IPS-18c (cell line): ENCODE results near the gene ZNF354C.

Experiments used
- H3K4me3 ChIP-seq: 2 replicates; pipeline ENCODE4 v1.7.0; 2013; ENCODE audit warnings: low read depth, mild to moderate bottlenecking, low read length, moderate library complexity; ENCODE audit not compliant: insufficient read depth
- H3K9me3 ChIP-seq: one replicate; pipeline ENCODE4 v1.6.1; 2013; ENCODE audit warnings: mild to moderate bottlenecking, low read length, moderate library complexity; ENCODE audit not compliant: control insufficient read depth, insufficient read depth

The ZNF354C gene

DNA sequence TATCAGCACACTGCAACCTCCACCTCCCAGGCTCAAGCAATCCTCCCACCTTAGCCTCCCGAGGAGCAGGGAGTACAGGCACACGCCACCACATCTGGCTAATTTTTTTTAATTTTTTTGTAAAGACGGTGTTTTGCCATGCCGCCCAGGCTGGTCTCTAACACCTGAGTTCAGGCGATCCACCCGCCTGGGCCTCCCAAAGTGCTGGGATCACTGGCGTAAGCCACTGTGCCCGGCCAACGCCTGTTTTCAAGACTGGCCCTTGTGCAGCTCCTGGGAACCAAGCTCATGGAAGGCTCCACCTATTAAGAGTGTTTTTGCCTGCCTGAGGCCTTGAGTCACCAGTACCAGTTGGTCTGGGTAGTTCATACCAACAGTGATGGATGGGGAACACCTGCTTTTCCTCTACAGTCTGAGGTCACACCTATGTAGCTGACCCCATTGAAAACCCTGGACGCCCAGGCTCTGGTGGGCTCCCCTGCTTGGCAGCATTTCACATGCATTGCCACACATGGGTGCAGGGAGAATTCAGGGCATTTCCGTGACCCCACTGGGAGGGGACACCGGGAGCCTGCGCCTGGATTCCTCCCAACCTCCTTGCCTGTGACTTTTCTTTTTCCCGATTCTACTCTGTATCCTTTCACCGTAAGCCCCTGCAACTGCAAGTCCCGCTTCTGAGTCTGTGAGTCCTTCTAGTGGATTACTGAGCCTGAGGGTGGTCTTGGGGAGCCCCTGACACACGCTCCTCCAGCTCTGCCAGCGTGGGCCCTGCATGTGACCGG lies 63.5 kb downstream of the ZNF354C start:
- Histone ChIP-seq H3K9me3 (peaks cover 6% of the 10 kb centered on the region), H3K4me3 (no peak overlapping the region)

DNA sequence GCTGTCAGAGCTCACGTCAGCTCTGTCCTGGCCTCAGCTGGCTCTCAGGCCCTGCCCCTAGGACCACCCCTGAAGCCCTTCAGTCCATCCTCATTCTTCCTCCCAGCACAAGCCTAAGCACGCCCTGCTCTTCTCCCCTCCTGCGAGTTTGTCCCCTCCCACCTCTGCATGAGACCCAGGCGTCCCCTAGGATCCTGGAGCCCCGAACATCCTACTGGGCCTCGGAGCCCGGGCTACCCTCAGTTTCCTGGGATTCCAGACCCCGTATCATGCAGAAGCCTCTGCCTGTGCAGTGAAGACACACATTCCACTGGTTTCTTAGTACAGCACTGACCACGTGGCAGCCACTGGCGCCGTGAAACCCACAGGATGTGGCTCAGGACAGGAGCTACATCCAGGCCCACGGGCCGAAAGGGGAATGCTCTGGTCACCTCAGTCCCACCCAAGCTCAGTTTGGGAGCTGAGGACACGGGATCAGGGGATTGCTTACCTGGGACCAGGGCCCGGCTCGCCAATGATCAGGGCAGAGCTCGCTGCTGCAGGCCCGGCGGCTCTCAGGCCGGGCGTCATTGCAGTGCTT lies 64.2 kb downstream of the ZNF354C start:
- Histone ChIP-seq H3K4me3 (no peak overlapping the region), H3K9me3 (peaks cover 8% of the 10 kb centered on the region)

DNA sequence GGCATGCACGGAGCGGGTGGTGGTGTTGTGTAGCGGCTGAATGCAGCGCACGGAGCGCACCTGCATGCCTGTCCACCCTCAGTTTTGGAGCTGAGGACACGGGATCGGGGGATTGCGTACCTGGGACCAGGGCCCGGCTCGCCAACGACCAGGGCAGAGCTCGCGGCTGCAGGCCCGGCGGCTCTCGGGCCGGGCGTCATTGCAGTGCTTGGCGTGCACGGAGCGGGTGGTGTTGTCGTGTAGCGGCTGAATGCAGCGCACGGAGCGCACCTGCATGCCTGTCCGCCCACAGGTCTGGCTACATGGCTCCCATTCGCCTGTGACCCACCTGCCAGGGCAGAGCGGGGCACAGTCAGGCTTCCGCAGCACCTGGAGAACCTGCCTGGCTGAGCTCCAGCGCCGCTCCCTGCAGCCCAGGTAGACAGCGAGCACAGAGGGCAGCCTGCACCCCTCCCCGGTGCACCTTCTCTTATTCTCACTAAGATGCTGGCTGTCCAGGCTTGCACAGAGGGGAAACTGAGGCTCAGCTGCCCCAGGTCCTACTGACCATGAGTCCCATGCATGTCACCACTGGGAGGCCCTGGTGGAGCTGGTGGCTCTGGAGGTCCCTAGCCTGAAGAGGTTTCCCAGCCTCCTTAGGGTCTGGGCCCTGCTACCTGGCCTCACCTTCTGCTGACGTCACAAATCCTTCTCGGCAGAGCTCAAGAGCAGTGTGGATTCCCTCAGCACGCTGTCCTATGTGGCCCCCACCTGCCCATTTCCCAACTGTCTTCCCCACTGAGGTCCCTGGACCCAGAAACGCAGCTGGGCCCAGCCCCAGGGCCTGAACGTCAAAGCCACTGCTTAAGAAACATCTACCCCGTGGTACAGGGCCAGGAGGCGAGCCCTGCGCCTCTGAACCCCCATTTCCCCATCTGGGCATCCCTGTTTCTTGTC lies 64.9 kb downstream of the ZNF354C start:
- Histone ChIP-seq H3K9me3 (peaks cover 8% of the 10 kb centered on the region), H3K4me3 (no peak overlapping the region)

DNA sequence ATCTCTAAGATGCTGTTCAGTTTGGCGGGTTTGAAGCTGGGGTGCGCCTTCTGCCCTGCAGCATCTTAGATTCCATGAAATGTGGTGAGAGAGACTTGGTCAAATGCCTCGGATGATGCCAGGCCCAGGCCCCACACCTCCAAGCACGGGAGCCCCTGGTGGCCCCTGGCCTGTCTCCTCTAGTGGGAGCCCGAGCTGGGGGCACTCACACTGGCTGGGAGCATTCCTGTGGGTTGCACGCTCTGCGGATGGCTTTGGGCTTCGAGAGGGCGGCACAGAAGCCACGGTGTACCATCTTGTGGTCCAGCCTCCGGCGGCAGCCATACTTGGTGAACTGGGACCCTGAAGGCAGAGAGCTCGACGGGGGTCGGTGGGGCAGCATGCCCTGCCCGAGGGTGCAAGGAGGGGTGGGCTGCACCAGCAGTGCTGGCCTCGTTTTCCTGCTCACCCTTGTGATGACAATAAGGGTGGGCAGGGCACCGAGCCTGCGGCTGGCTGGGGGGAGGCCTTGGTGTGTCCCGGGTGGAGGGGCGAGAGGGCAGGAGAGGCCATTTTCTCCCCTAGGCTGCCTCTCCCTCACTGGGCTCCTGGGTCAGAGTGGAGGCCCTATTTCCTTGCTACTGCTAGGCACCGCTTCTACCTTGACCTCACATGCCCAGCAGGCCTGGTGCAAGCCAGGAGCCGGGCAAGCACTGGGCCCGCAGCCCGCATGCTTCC lies 65.8 kb downstream of the ZNF354C start:
- Histone ChIP-seq H3K9me3 (peaks cover 8% of the 10 kb centered on the region), H3K4me3 (no peak overlapping the region)

DNA sequence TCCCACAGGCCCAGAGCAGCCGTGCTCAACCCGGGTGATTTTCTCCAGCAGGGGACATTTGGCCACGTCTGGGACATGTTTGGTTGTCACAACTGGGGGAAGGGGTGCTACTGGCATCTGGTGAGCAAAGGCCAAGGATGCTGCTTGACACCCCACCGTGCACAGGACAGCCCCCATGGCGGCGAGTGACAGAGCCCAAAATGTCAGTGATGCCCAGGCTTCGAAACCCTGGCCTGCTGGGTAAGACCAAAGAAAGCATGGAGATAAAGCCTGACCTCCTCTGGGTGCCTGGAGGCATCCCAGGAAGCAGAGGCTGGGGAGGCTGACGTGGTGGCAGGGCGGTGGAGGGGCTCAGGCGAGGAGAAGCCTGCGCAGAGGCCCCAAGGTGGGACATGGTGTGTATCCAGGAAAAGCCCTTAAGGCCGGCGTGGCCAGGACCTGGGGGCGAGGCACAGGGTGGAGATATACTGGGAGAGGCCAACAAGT lies 66.4 kb downstream of the ZNF354C start:
- H3K9me3 ChIP-seq, result peaks cover 8% of the 10 kb centered on the region
- H3K4me3 ChIP-seq, result no peak overlapping the region

DNA sequence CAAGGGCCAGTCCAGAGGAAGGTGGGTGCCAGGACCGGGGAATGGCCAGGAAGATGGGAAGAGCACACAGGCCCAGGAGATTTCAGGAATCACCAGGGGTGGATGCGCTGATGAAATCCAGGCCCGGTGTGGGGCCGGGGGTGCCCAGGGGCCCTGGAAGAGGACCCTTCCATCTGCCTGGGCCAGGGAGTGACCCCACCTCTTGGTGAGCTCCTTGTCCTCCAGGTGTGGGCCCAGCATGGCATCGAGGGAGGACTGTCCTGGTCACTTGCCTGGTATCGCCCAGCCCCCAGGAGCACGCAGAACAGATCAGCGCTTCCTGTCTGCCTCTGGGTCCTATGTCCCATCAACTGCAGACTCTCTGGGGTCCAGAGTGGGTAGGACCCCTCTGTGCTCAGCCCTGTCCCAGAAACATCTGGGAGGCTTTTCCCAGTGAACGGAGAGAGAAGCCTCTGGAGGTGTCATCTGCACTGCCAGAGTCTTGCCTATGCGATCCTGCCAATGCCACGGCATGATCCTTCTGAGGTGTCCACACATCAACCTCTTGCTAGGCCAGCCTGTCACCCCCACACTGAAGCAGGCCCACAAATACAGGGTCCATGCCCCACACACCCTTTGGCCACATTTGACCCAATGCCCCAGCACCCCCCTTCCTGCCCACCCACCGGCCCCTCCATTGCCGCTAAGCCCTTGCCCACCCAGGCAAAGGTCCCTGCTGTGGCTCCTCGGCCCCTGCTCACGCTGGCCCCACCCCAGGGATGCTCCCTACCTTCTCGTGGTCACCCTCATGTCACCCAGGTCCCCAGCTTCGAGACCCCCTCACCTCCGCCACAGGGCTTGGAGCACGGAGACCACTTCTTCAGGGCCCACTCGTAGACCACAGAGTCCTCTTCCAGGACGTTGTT lies 67.2 kb downstream of the ZNF354C start:
- Histone ChIP-seq H3K9me3 (peaks cover 8% of the 10 kb centered on the region), H3K4me3 (no peak overlapping the region)

DNA sequence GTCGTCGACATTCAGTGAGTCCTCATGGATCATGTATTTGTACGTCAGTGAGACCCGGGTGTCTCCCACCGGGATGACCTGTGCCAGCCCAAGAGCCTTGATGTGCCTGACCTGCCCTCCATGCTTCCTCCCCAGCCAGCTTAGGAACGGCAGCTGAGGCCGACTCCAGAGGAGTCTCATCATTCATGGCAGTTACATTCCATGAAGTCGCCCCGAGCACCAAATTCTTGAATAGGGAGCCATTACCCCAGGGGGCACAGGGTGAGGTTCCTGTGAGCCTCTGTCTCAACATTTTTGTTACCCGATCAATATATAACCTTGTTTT lies 67.8 kb downstream of the ZNF354C start:
- H3K9me3 ChIP-seq, result peaks cover 8% of the 10 kb centered on the region
- no peak overlapping the region for H3K4me3 ChIP-seq

DNA sequence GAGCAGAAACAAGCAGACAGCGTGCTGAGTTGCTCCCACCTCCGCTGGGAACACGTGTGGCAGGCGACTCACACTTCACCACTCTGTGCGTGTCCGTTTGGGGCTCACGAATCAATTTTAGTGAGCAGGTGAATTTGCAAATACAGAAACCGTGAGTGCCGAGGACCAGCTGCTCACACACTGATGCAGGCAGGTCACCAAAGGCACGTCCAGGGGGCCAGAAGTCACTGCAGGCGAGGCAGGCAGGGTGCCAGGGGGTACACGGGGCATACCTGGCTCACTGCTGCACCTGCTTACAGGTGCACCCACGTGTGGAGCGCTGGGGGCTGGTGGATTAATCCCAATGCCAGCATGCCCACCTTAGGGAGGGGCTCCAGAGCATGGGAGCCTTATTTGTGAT lies 68.8 kb downstream of the ZNF354C start:
- peaks cover 8% of the 10 kb centered on the region for H3K9me3 ChIP-seq

DNA sequence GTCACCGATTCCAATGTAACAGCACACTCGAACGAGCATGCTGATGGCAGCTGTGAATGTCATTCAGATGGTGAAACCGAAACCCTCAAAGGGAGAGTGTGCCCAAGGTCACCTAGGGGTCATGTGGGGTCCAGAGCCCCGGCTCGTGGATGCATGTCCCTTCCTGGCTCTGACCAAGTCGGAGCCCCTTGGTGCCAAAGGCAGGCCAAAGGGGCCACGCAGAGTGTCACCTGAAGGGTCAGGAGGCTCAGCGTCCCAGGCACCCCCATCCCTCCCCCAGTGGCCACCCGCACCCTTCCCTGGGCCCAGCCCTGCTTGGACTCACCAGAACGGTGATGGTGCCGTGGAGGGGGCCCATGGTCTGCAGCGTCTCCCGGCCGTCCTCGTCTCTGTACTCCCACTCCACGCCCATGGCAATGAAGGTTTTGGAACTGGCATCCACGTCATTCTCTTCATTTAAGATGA lies 69.5 kb downstream of the ZNF354C start:
- Histone ChIP-seq H3K9me3 (peaks cover 8% of the 10 kb centered on the region), H3K4me3 (no peak overlapping the region)

More for the DNA sequence above, 68.8 kb downstream of the ZNF354C start:
- H3K4me3 ChIP-seq, result no peak overlapping the region

DNA sequence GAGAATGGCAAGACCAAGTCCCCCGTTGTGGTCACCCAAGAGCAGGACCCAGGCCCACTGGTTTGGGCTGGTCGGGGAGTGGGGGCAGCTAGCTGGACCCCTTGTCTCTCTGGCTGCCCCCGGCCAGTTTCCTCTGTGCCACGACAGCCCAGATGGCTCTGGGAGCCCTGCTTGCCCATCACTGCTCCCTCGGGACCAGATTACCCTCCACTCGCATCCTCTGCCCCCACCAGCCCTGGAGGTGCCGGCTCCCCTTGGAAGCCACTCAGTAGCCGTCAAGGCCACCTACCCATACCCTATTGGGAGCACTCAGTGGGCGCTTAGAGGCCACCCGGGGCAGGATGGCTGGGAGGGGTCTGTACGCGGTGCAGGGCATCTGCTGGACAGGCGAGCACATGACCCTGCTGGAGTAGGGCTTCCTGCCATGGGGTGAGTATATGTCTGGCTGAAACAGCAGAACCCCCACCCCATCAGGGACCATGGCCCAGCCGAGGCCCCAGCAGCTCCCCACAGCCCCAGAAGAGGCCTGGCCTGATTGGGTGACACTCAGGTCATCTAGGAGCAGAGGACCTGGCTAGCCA lies 70.0 kb downstream of the ZNF354C start:
- peaks cover 8% of the 10 kb centered on the region for H3K9me3 ChIP-seq
- no peak overlapping the region for H3K4me3 ChIP-seq

DNA sequence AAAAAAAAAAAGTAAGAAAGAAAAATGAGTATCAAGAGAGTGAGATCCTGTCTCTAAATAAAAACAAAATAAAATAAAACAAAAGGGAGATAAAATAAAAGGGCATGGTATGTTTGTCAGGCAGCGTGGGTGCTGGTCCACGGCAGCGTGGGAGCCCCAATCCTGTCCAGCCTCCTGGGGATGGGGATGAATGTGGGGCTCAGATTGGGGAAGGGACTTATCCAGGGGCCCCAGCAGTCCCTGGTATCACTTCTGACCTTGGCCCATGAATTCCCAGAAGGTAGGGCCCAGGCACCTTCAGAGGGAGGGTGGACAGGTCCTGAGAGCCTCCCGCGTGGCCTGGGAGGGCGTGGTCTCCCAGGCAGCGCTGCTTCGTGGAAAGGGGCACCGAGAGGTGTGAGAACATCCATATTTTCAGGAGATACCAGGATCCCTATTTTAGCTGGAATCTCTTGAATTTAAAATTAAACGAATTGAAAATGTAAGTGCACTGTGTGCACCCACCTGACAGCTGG lies 71.2 kb downstream of the ZNF354C start:
- Histone ChIP-seq H3K4me3 (no peak overlapping the region), H3K9me3 (peaks cover 5% of the 10 kb centered on the region)

DNA sequence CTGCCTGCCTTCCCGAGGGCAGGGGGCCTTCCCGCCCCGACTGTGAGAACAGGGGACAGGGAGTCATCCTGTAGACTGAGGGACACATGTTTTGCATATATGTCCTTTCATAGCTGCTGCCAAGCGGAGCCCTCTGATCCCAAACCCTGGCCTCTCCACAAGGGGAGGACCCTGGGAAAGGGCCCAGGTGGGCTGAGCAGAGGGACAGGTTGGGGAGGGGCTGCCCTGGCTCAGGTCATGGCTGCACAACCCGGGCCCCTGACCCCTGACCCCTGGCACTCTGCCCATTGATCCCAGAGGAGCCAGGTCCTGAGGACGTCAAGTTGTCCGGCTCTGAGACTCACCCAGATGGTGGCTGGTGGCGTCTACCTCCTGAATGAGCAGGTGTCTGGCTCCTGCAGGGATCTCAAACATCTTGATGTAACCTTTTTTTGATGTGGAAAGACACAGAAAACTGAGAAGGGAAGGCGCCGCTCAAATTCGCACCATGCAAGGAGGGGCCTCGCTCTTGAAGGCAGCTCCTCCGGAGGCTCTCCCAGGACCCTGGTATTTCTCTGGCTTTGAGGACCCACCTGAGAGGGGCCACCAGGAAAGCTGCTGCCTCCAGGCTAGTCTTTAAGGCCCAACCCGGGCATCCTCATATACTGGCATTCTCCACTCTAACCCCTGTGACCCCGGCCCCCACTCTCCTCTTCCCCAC lies 71.9 kb downstream of the ZNF354C start:
- Histone ChIP-seq H3K4me3 (no peak overlapping the region), H3K9me3 (peaks cover 5% of the 10 kb centered on the region)

DNA sequence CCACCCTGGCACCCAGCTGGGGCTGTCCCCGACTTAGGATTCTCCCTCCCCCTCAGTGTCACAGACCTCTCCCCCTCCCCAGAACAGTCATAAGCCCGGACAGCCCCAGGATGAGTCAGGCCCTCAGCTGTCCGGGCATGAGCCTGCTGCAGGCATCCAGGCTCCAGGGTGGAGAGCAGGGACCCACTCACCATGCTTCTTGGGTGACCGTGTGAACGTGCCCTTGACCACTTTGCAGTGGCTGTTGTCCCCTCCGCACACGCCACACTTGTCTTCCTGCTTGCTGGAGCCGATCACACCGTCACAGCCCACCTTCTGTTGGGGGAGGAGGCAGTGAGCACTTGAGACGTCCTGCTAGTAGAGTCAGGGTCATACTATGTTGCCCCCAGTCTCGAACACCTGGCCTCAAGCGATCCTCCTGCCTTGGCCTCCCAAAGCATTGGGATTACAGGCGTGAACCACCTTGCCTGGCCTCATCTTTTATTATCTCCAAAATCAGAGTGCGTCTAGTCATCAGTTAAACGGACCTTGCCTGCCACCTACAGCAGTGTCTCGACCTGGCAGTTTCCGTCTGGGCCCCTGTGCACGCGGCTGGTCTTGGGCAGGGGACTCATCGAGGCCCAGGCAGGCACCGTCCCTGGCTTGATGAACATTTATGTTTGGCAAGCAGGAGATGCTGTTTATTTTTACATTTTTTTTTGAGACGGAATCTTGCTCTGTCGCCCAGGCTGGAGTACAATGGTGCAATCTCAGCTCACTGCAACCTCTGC lies 72.6 kb downstream of the ZNF354C start:
- no peak overlapping the region for H3K4me3 ChIP-seq
- H3K9me3 ChIP-seq, result peaks cover 2% of the 10 kb centered on the region
